ENCODE measurements around the gene PPP2R5E.

PPP2R5E gene

GRCh38 chr14:63517354-63517753 is 25.8 kb downstream of the PPP2R5E start:
- DNase-seq, result no peak

- no peak for DNase-seq
Measured at GRCh38 chr14:63515240-63515639, 27.9 kb downstream of the PPP2R5E start.

- no peak for DNase-seq
Measured at GRCh38 chr14:63513756-63514155, 29.4 kb downstream of the PPP2R5E start.

GRCh38 chr14:63512861-63513260 is 30.3 kb downstream of the PPP2R5E start:
- DNase-seq, result no peak

- DNase-seq, result no peak
Measured at GRCh38 chr14:63510538-63510937, 32.6 kb downstream of the PPP2R5E start.

GRCh38 chr14:63508033-63508432 is 35.1 kb downstream of the PPP2R5E start:
- no peak for DNase-seq

GRCh38 chr14:63504648-63505047 is 38.5 kb downstream of the PPP2R5E start:
- DNase-seq, result no peak

GRCh38 chr14:63501429-63501828 is 41.7 kb downstream of the PPP2R5E start:
- DNase-seq, result no peak

- DNase-seq, result no peak
Measured at GRCh38 chr14:63499701-63500250, 43.4 kb downstream of the PPP2R5E start.

- DNase-seq, result no peak
Measured at GRCh38 chr14:63496837-63497400, 46.3 kb downstream of the PPP2R5E start.

GRCh38 chr14:63493246-63493645 is 49.9 kb downstream of the PPP2R5E start:
- DNase-seq, result no peak

GRCh38 chr14:63492391-63492790 is 50.8 kb downstream of the PPP2R5E start:
- no peak for DNase-seq

- no peak for DNase-seq
Measured at GRCh38 chr14:63487724-63488123, 55.5 kb downstream of the PPP2R5E start.

GRCh38 chr14:63486738-63487137 is 56.4 kb downstream of the PPP2R5E start:
- no peak for DNase-seq

GRCh38 chr14:63483315-63483714 is 59.9 kb downstream of the PPP2R5E start:
- DNase-seq, result no peak

GRCh38 chr14:63480599-63480998 is 62.6 kb downstream of the PPP2R5E start:
- no peak for DNase-seq

GRCh38 chr14:63478437-63478852 is 64.7 kb downstream of the PPP2R5E start:
- no peak for DNase-seq

- no peak for DNase-seq
Measured at GRCh38 chr14:63478010-63478409, 65.2 kb downstream of the PPP2R5E start.

GRCh38 chr14:63477556-63477955 is 65.6 kb downstream of the PPP2R5E start:
- no peak for DNase-seq

GRCh38 chr14:63475761-63476160 is 67.4 kb downstream of the PPP2R5E start:
- no peak for DNase-seq

- DNase-seq, result no peak
Measured at GRCh38 chr14:63474844-63475243, 68.3 kb downstream of the PPP2R5E start.

- DNase-seq, result no peak
Measured at GRCh38 chr14:63474111-63474510, 69.1 kb downstream of the PPP2R5E start.

- no peak for DNase-seq
Measured at GRCh38 chr14:63472986-63473788, 70.0 kb downstream of the PPP2R5E start.

Data from activated effector memory CD4-positive, alpha-beta T cell treated with Interleukin-2 at 50 U/mL for 16 hours (primary cell).